Smooth muscle cell (in vitro differentiated cells): ENCODE measurements around the gene ZNF341. TPM values are rescaled to one million over a fixed set of nuclear protein-coding genes. Genes with fewer than 3 reads are reported as not detected.

Source experiments
- DNase-seq: peaks from one replicate; lab custom pipeline; 2025; ENCODE audit not compliant: unreplicated experiment; lab: John Stamatoyannopoulos, UW
- H2AFZ ChIP-seq: fragments of 200-600 bp; sonication (generic); 2 replicates; pipeline ENCODE4 v1.6.0; 2016; ENCODE audit warnings: antibody characterized with exemption, low read depth, mild to moderate bottlenecking
- H3F3A ChIP-seq: fragments of 200-600 bp; sonication (generic); 2 replicates; pipeline ENCODE4 v1.6.0; 2017; ENCODE audit warnings: antibody characterized with exemption, low read depth
- H3K27ac ChIP-seq: fragments of 200-600 bp; sonication (generic); 2 replicates; pipeline ENCODE4 v1.5.1; 2016; ENCODE audit warnings: low read depth, mild to moderate bottlenecking
- H3K27me3 ChIP-seq: fragments of 200-600 bp; sonication (generic); 2 replicates; pipeline ENCODE4 v1.6.1; 2016; ENCODE audit warnings: low read depth, mild to moderate bottlenecking
- H3K36me3 ChIP-seq: fragments of 200-600 bp; sonication (generic); 2 replicates; pipeline ENCODE4 v1.5.1; 2016; ENCODE audit warnings: low read depth
- H3K4me1 ChIP-seq: fragments of 200-600 bp; sonication (generic); 2 replicates; pipeline ENCODE4 v1.5.1; 2016; ENCODE audit warnings: low read depth
- H3K4me2 ChIP-seq: fragments of 200-600 bp; sonication (generic); 2 replicates; pipeline ENCODE4 v1.6.0; 2016; ENCODE audit warnings: mild to moderate bottlenecking
- H3K4me3 ChIP-seq: fragments of 200-600 bp; sonication (generic); 2 replicates; pipeline ENCODE4 v1.5.1; 2016; ENCODE audit warnings: mild to moderate bottlenecking
- H3K79me2 ChIP-seq: fragments of 200-600 bp; sonication (generic); 2 replicates; pipeline ENCODE4 v1.6.0; 2016; ENCODE audit warnings: low read depth, mild to moderate bottlenecking
- H3K9ac ChIP-seq: fragments of 200-600 bp; sonication (generic); 2 replicates; pipeline ENCODE4 v1.6.0; 2016; ENCODE audit warnings: low read depth
- H3K9me3 ChIP-seq: fragments of 200-600 bp; sonication (generic); replicated peaks from 2 replicates; pipeline ENCODE4 v1.5.1; 2016; ENCODE audit warnings: low read depth
- H4K20me1 ChIP-seq: fragments of 200-600 bp; sonication (generic); 2 replicates; pipeline ENCODE4 v1.6.0; 2016; ENCODE audit warnings: low read depth
- WGBS: methylation state at CpG from one replicate; pipeline ENCODE4 v1.1.7; 2016; ENCODE audit warnings: low lambda C conversion rate; 5-methylcytosine and 5-hydroxymethylcytosine counted together
- polyA plus RNA-seq: library from polyadenylated mRNA; unstranded; fragments of >200 nt; fragmentation: Nextera tagmentation; extraction: Ambion mirVana; gene quantifications from 2 replicates; pipeline ENCODE4 v1.2.1, GENCODE V29; 2016
- total RNA-seq: library from RNA; depleted of rRNA; stranded (reverse); fragments of >200 nt; gene quantifications from 2 replicates; pipeline ENCODE4 v1.2.3, GENCODE V29; 2014
- TF ChIP-seq, protein P1 (sequence below): fragments of 200-600 bp; sonication (generic); IDR thresholded peaks from 2 replicates; pipeline ENCODE4 v1.5.1; 2017; ENCODE audit warnings: borderline replicate concordance, mild to moderate bottlenecking, antibody characterized with exemption; ENCODE audit not compliant: insufficient read depth, poor library complexity, severe bottlenecking

The ZNF341 gene
- total and polyA plus RNA-seq, 2 experiments from 2014 or later: 1.2 to 2.0 TPM

DNA sequence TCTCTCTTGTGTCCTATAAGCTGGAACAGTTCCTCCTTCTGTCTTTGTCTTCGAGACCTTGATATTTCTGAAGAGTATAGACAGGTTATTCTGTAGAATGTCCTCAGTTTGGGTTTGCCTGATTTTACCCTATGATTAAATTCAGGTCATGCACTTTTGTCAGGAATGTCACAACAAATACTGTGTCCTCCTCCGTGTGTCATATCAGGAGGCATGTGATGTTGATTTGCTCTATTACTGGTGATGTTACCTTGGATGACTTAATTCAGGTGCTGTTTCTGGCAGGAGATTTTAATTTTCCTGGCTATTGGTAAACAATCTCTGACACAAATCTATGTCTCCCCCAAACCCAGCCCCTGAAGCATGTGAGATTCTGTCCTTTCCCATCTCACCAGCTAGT, 46.0 kb downstream of the ZNF341 start:
- no peak overlapping the region for H3K9ac ChIP-seq
- H2AFZ ChIP-seq: no peak overlapping the region
- no peaks in the 10 kb centered on the region for H3K79me2 ChIP-seq
- no peak for DNase-seq
- H3K27ac ChIP-seq: no peak overlapping the region
- H3K9me3 ChIP-seq: no peaks in the 10 kb centered on the region
- no peaks in the 10 kb centered on the region for H4K20me1 ChIP-seq
- TF ChIP-seq, protein P1, sequence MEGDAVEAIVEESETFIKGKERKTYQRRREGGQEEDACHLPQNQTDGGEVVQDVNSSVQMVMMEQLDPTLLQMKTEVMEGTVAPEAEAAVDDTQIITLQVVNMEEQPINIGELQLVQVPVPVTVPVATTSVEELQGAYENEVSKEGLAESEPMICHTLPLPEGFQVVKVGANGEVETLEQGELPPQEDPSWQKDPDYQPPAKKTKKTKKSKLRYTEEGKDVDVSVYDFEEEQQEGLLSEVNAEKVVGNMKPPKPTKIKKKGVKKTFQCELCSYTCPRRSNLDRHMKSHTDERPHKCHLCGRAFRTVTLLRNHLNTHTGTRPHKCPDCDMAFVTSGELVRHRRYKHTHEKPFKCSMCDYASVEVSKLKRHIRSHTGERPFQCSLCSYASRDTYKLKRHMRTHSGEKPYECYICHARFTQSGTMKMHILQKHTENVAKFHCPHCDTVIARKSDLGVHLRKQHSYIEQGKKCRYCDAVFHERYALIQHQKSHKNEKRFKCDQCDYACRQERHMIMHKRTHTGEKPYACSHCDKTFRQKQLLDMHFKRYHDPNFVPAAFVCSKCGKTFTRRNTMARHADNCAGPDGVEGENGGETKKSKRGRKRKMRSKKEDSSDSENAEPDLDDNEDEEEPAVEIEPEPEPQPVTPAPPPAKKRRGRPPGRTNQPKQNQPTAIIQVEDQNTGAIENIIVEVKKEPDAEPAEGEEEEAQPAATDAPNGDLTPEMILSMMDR: no peak
- WGBS: 92% methylated on average over 2 of the region's 2 CpGs
- peaks cover 6% of the 10 kb centered on the region for H3F3A ChIP-seq
- no peaks in the 10 kb centered on the region for H3K4me1 ChIP-seq
- H3K36me3 ChIP-seq: no peaks in the 10 kb centered on the region
- H3K4me2 ChIP-seq: no peak overlapping the region
- no peaks in the 10 kb centered on the region for H3K27me3 ChIP-seq
- no peak overlapping the region for H3K4me3 ChIP-seq

DNA sequence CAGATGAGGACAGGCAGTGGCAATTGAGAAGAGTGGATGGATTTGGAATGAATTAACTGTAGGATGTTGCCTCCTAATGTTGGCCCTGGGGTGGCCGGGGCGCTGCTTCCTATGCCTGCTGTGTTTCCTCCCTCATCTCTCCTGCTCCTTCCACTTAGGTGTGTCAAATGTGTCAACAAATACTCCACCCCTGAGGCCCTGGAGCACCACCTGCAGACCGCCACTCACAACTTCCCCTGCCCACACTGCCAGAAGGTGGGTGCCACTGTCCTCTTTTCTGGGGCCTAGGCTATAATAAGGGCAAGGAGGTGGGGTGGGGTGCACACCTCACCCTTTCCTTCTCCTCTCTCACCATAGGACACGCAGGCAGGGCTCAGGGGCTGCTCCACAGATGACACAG, 49.3 kb downstream of the ZNF341 start:
- Histone ChIP-seq H3K4me2 (no peak overlapping the region), H3K4me3 (no peak overlapping the region), H3K9ac (no peak overlapping the region), H3K36me3 (no peaks in the 10 kb centered on the region), H3K9me3 (no peaks in the 10 kb centered on the region), H3K27ac (no peak overlapping the region), H2AFZ (no peak overlapping the region), H3K79me2 (no peaks in the 10 kb centered on the region), H3K27me3 (no peaks in the 10 kb centered on the region), H4K20me1 (no peaks in the 10 kb centered on the region), H3K4me1 (no peaks in the 10 kb centered on the region), H3F3A (peaks cover 6% of the 10 kb centered on the region)
- 97% methylated on average over 4 of the region's 4 CpGs for WGBS
- DNase-seq: no peak
- TF ChIP-seq, protein P1: no peak

DNA sequence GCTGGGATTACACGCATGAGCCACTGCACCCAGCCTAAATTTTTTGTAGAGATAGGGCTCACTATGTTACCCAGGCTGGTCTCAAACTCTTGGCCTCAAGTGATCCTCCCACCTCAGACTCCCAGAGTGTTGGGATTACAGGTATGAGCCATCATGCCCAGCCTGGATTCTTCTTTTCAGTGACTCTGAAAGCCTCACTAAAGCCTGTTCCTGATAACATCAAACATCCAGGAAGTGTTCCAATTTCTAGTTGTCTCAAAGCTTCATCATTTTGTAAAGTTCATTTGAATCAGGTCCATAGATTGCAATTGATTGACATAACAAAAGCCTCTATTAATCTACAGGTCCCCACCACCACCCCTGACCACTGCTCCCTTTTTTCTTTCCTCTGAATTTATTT, 50.1 kb downstream of the ZNF341 start:
- Histone ChIP-seq H3K36me3 (no peaks in the 10 kb centered on the region), H4K20me1 (no peaks in the 10 kb centered on the region), H3K9me3 (no peaks in the 10 kb centered on the region), H3K9ac (no peak overlapping the region), H3K27me3 (no peaks in the 10 kb centered on the region), H2AFZ (no peak overlapping the region), H3F3A (peaks cover 6% of the 10 kb centered on the region), H3K4me1 (no peaks in the 10 kb centered on the region), H3K79me2 (no peaks in the 10 kb centered on the region), H3K4me2 (no peak overlapping the region), H3K27ac (no peak overlapping the region), H3K4me3 (no peak overlapping the region)
- DNase-seq: no peak
- TF ChIP-seq, protein P1: no peak
- WGBS: 100% methylated on average over 1 of the region's 1 CpG

DNA sequence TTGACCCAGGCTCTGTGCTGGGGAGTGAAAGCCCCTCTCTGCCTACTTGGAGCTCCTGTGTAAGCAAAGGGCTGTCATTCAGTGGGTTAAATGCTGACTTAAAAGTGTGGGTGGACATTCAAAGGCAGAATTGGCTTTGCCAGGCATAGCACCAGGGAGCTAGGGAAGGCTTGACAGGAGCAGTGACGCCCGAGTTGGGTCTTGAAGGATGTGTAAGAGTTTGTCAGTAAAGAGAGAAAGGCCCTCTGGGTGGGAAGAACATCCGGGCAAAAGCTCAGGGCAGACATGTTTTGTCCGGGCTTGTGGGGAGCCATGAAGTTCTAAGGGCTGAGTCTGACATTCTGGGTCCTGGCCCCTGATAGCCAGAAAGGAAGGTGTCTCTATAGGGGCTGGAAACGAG, 51.5 kb downstream of the ZNF341 start:
- Histone ChIP-seq H3F3A (peaks cover 6% of the 10 kb centered on the region), H3K27ac (no peak overlapping the region), H2AFZ (no peak overlapping the region), H3K27me3 (no peaks in the 10 kb centered on the region), H3K36me3 (no peaks in the 10 kb centered on the region), H4K20me1 (no peaks in the 10 kb centered on the region), H3K4me3 (no peak overlapping the region), H3K79me2 (no peaks in the 10 kb centered on the region), H3K9me3 (no peaks in the 10 kb centered on the region), H3K4me2 (no peak overlapping the region), H3K4me1 (no peaks in the 10 kb centered on the region), H3K9ac (no peak overlapping the region)
- WGBS: 82% methylated on average over 5 of the region's 5 CpGs
- TF ChIP-seq, protein P1: no peak
- DNase-seq: no peak
